Hepatocyte (in vitro differentiated cells): Measurements from ENCODE around the gene KIF26B. TPM values are rescaled to one million over a fixed set of nuclear protein-coding genes. Genes with fewer than 3 reads are reported as not detected.

ENCODE experiments used
- DNase-seq: peaks from one replicate; pipeline ENCODE4 v3.0.0-alpha.2; 2016; ENCODE audit warnings: low spot score
- H2AFZ ChIP-seq: fragments of 200-600 bp; sonication (generic); 2 replicates; pipeline ENCODE4 v1.6.0; 2016; ENCODE audit warnings: antibody characterized with exemption, mild to moderate bottlenecking
- H3K27ac ChIP-seq: fragments of 200-600 bp; sonication (generic); 2 replicates; pipeline ENCODE4 v1.5.1; 2016; ENCODE audit warnings: mild to moderate bottlenecking
- H3K27me3 ChIP-seq: fragments of 200-600 bp; sonication (generic); 2 replicates; pipeline ENCODE4 v1.6.1; 2016
- H3K36me3 ChIP-seq: fragments of 200-600 bp; sonication (generic); replicated peaks from 2 replicates; pipeline ENCODE4 v1.5.1; 2016; ENCODE audit warnings: low read depth; ENCODE audit not compliant: insufficient read depth
- H3K4me1 ChIP-seq: fragments of 200-600 bp; sonication (generic); 2 replicates; pipeline ENCODE4 v1.5.1; 2016; ENCODE audit warnings: mild to moderate bottlenecking, moderate library complexity; ENCODE audit not compliant: insufficient read depth
- H3K4me2 ChIP-seq: fragments of 200-600 bp; sonication (generic); 2 replicates; pipeline ENCODE4 v1.6.0; 2016
- H3K4me3 ChIP-seq: fragments of 200-600 bp; sonication (generic); 2 replicates; pipeline ENCODE4 v1.5.1; 2016; ENCODE audit warnings: mild to moderate bottlenecking
- H3K79me2 ChIP-seq: fragments of 200-600 bp; sonication (generic); 2 replicates; pipeline ENCODE4 v1.6.0; 2017; ENCODE audit warnings: mild to moderate bottlenecking
- H3K9me2 ChIP-seq: fragments of 200-600 bp; sonication (generic); replicated peaks from 2 replicates; pipeline ENCODE4 v1.6.0; 2017; ENCODE audit warnings: mild to moderate bottlenecking; ENCODE audit not compliant: insufficient read depth
- H3K9me3 ChIP-seq: fragments of 200-600 bp; sonication (generic); 2 replicates; pipeline ENCODE4 v1.5.1; 2016; ENCODE audit warnings: low read depth, mild to moderate bottlenecking
- H4K20me1 ChIP-seq: fragments of 200-600 bp; sonication (generic); 2 replicates; pipeline ENCODE4 v1.6.0; 2016; ENCODE audit warnings: mild to moderate bottlenecking; ENCODE audit not compliant: insufficient read depth, poor library complexity, severe bottlenecking
- EZH2 ChIP-seq: fragments of 200-600 bp; sonication (generic); IDR thresholded peaks from 2 replicates; pipeline ENCODE4 v1.6.1; 2016; ENCODE audit warnings: antibody characterized with exemption, mild to moderate bottlenecking, borderline replicate concordance
- EZH2phosphoT487 ChIP-seq: fragments of 200-600 bp; sonication (generic); IDR thresholded peaks from one replicate; pipeline ENCODE4 v1.6.1; 2018; ENCODE audit warnings: antibody characterized with exemption, mild to moderate bottlenecking, low read depth, moderate library complexity; ENCODE audit not compliant: unreplicated experiment, severe bottlenecking
- WGBS: methylation state at CpG from one replicate; pipeline ENCODE4 v1.1.6; 2016; ENCODE audit warnings: low lambda C conversion rate; ENCODE audit errors: missing lambda C conversion rate; 5-methylcytosine and 5-hydroxymethylcytosine counted together
- polyA plus RNA-seq: library from polyadenylated mRNA; unstranded; fragments of >200 nt; fragmentation: Nextera tagmentation; extraction: Ambion mirVana; gene quantifications from 2 replicates; pipeline ENCODE4 v1.2.1, GENCODE V29; 2016
- total RNA-seq: library from RNA; depleted of rRNA; stranded (reverse); fragments of >200 nt; gene quantifications from 2 replicates; pipeline ENCODE4 v1.2.3, GENCODE V29; 2014
- TF ChIP-seq, protein P1 (sequence below): fragments of 200-600 bp; sonication (generic); IDR thresholded peaks from 2 replicates; pipeline ENCODE4 v1.5.1; 2016; ENCODE audit warnings: antibody characterized with exemption, mild to moderate bottlenecking; ENCODE audit not compliant: poor library complexity

The KIF26B gene
- total and polyA plus RNA-seq, 2 experiments from 2014 or later, result 12.7 to 21.6 TPM

DNA sequence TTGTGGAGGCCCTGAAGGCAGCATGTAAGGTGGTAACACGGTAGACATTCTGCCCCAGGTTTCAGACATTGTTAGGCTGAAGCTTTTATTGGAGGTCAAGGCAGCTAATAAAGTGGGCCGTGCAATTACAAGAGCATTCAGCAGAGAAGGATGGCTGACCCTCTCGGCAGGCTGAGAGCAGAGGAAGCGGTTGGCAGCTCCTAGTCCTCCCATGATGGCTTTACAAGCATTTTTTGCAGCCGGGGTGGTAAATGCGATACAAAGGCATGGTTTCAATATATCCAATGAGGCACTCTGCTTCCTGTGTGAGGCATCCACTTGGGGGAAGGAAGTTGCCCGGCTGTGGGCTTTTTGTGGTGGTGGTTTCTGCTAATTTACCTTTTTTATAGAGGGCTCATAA lies 14.6 kb downstream of the KIF26B start:
- no peak overlapping the region for H2AFZ ChIP-seq
- no peaks in the 10 kb centered on the region for H3K9me3 ChIP-seq
- H3K4me1 ChIP-seq, result peaks cover 17% of the 10 kb centered on the region
- H3K27ac ChIP-seq, result no peak overlapping the region
- no peaks in the 10 kb centered on the region for H3K27me3 ChIP-seq
- H3K79me2 ChIP-seq, result peaks cover 92% of the 10 kb centered on the region
- peak overlapping the region; percentile 33 for H3K4me2 ChIP-seq
- H3K4me3 ChIP-seq, result no peak overlapping the region
- H4K20me1 ChIP-seq, result peaks cover 12% of the 10 kb centered on the region
- DNase-seq, result no peak
- whole genome bisulfite sequencing, result 51% methylated on average over 7 of the region's 7 CpGs
- no peaks in the 10 kb centered on the region for H3K36me3 ChIP-seq
- TF ChIP-seq, protein P1, sequence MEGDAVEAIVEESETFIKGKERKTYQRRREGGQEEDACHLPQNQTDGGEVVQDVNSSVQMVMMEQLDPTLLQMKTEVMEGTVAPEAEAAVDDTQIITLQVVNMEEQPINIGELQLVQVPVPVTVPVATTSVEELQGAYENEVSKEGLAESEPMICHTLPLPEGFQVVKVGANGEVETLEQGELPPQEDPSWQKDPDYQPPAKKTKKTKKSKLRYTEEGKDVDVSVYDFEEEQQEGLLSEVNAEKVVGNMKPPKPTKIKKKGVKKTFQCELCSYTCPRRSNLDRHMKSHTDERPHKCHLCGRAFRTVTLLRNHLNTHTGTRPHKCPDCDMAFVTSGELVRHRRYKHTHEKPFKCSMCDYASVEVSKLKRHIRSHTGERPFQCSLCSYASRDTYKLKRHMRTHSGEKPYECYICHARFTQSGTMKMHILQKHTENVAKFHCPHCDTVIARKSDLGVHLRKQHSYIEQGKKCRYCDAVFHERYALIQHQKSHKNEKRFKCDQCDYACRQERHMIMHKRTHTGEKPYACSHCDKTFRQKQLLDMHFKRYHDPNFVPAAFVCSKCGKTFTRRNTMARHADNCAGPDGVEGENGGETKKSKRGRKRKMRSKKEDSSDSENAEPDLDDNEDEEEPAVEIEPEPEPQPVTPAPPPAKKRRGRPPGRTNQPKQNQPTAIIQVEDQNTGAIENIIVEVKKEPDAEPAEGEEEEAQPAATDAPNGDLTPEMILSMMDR, result no peak
- TF ChIP-seq EZH2 (no peak), EZH2phosphoT487 (no peak)
- H3K9me2 ChIP-seq, result no peaks in the 10 kb centered on the region

DNA sequence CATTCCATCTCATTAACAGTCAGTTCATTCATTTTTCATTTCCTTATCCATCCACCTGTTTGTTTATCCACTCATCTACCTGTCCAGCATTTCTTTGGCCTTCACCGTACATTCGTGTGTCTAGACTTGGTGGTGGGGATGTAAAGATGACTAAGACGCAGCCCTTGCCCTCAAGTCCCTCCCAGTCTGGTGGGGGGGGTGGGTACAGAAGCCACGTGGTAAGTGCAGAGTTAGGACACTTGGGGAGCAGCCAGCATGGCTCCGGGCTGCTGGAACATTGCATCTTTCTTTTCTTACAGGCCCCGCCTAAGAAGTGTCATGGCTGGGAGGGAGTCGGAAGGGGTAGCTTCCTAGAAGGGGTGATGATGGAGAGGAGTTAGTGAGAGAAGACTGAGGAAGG lies 17.2 kb downstream of the KIF26B start:
- H3K9me3 ChIP-seq, result no peaks in the 10 kb centered on the region
- TF ChIP-seq, protein P1, result no peak
- TF ChIP-seq EZH2phosphoT487, result no peak
- no peak for TF ChIP-seq EZH2
- no peak for DNase-seq
- no peaks in the 10 kb centered on the region for H3K9me2 ChIP-seq
- no peak overlapping the region for H3K27ac ChIP-seq
- H3K36me3 ChIP-seq, result no peaks in the 10 kb centered on the region
- H3K4me3 ChIP-seq, result no peak overlapping the region
- H3K27me3 ChIP-seq, result no peaks in the 10 kb centered on the region
- H4K20me1 ChIP-seq, result peaks cover 16% of the 10 kb centered on the region
- H3K79me2 ChIP-seq, result peaks cover 95% of the 10 kb centered on the region
- WGBS, result 83% methylated on average over 7 of the region's 7 CpGs
- peaks cover 23% of the 10 kb centered on the region for H3K4me1 ChIP-seq
- no peak overlapping the region for H3K4me2 ChIP-seq
- H2AFZ ChIP-seq, result no peak overlapping the region

- Histone ChIP-seq H3K79me2 (peaks cover 95% of the 10 kb centered on the region), H4K20me1 (peaks cover 16% of the 10 kb centered on the region)
- DNase-seq, result no peak
These were observed 18.0 kb downstream of the KIF26B start for GRCh38 chr1:245172829-245173228.

More at GRCh38 chr1:245172829-245173228, 18.0 kb downstream of the KIF26B start:
- Histone ChIP-seq H3K9me3 (no peaks in the 10 kb centered on the region), H3K9me2 (no peaks in the 10 kb centered on the region), H3K4me1 (peaks cover 23% of the 10 kb centered on the region), H3K27me3 (no peaks in the 10 kb centered on the region), H3K4me3 (no peak overlapping the region), H3K27ac (no peak overlapping the region), H2AFZ (no peak overlapping the region), H3K4me2 (no peak overlapping the region), H3K36me3 (no peaks in the 10 kb centered on the region)
- WGBS, result 96% methylated on average over 2 of the region's 2 CpGs
- no peak for TF ChIP-seq EZH2phosphoT487
- TF ChIP-seq EZH2, result no peak
- TF ChIP-seq, protein P1, result no peak
